Gastroesophageal sphincter (tissue), 3 donors: ENCODE measurements around the gene UBE2J2.

Source experiments
- CTCF ChIP-seq, 4 experiments: fragments of 200-600 bp in 2 of 4; fragments of 450-650 bp in 2 of 4; sonication (generic) in 1 of 4; IDR thresholded peaks; one replicate each; pipeline ENCODE4 v1.5.1; 2017 to 2019; ENCODE audit warnings: antibody characterized with exemption in 4 of 4, mild to moderate bottlenecking in 2 of 4, moderate library complexity in 2 of 4
- POLR2A ChIP-seq, 2 donors: fragments of 450-650 bp; IDR thresholded peaks; one replicate each; pipeline ENCODE4 v1.6.1; 2017; ENCODE audit warnings: antibody characterized with exemption in 2 of 2, mild to moderate bottlenecking in 2 of 2, moderate library complexity in 1 of 2
- POLR2AphosphoS5 ChIP-seq: sonication (generic); formaldehyde crosslinking; IDR thresholded peaks from one replicate; pipeline ENCODE4 v1.6.1; 2017; ENCODE audit warnings: antibody characterized with exemption

DNA sequence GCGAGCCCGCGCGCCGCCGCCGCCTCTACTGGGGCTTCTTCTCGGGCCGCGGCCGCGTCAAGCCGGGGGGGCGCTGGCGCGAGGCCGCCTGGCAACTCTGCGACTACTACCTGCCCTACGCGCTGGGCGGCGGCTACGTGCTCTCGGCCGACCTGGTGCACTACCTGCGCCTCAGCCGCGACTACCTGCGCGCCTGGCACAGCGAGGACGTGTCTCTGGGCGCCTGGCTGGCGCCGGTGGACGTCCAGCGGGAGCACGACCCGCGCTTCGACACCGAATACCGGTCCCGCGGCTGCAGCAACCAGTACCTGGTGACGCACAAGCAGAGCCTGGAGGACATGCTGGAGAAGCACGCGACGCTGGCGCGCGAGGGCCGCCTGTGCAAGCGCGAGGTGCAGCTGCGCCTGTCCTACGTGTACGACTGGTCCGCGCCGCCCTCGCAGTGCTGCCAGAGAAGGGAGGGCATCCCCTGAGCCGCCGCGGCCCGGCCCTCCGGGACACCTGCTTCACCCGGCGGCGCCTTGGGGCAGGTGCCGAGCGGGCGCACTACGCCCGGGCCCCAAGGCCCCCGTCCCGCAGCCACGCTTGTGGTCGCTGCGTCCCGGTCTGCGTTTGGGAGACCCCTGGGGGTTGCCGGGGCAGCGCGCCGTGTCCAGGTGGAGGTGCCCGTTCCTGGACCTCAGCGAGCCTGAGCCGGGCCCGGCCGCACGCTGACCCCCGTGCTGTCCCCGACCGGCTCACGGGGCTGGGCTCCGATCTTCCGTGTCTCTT, 40.7 kb downstream of the UBE2J2 start:
- TF ChIP-seq POLR2A (IDR thresholded peaks at IDR 0.05) (no peak), CTCF (IDR thresholded peaks at IDR 0.05) (no peak), POLR2AphosphoS5 (no peak)
